GM19328 (cell line): ENCODE results near the gene NOLC1.

ENCODE experiments used
- ATAC-seq: cut with Tn5 transposase; IDR thresholded peaks from one replicate; pipeline ENCODE4 v1.9.1; 2021; ENCODE audit warnings: mild to moderate bottlenecking, moderate library complexity; ENCODE audit not compliant: unreplicated experiment

Gene NOLC1

DNA sequence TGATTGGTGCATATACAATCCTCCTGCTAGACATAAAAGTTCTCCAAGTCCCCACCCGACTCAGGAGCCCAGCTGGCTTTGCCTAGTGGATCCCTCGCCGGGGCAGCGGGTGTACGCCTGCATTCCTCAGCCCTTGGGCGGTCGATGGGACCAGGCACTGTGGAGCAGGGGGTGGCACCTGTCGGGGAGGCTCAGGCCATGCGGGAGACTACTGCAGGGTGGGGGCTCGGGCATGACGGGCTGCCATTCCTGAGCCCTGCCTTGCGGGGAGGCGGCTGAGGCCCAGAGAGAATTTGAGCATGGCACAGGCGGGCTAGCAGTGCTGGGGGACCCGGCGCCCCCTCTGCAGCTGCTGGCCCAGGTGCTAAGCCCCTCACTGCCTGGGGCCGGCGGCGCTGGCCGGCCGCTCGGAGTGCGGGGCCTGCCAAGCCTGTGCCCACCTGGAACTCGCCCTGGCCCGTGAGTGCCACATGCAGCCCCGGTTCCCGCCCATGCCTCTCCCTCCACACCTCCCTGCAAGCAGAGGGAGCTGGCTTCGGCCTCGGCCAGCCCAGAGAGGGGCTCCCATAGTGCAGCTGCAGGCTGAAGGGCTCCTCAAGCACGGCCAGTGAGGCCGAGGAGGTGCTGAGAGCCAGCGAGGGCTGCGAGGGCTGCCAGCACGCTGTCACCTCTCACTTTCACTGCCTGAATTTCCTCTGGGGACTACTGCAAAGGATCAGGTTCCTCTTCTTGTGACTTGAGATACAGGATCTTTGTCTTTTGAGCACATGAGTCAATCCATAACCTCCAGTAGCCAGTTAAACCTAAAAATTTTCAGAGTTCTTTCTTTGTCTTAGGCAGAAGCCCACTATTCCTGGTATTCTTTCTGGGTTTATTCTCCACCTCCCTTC lies 48.8 kb downstream of the NOLC1 start:
- ATAC-seq: no peak

DNA sequence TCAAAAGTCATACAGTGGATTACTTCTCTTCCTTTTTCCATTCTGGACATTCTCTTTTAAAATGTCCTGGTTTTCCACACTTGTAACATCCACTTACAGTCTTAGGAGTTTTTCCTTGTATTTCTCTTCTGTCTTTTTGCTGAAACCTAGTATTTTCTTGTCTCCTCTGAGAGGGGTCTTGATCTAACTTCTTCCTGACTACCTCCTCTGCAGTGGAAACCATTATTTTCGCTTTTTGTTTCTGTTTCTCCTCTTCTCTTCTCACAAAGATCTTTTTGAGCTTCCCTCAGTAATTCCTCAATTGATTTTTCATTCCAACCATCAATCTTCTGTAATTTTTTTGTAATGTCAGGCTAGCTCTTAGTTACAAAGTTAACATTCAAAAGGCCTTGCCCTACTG lies 50.2 kb downstream of the NOLC1 start:
- no peak for ATAC-seq

DNA sequence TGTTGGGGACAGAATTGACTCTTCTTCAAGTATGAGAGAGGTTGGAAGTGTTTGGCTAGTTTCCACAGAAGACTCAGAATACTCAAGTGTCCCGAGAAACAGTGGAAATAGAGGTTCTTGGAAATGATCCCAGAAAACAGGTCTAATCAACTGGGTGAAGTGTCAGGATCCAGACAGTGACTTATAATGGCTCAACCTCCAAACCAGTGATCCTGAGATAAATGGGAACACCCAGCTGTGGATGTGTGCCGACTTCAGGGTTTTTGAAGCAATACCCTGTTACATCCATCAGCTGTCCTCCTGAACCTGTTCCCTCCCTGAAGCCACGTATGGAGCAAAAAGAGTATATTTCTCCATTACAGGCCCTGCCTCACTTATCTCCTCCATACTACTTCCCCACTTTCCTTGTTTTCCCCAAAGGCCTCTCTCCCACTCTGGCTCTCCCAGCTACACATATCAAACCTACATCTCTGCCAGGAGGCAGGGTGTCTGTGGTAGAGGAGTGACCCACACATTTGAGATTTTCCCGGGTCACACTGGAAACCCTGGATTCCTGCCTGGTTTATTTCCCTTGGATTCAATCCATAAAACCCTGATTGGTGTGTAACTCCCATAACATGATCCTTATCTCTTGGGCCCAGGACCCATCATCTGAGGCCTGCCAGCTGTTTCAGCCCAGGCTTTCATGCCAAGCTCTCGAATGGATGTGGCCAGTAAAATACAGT lies 56.3 kb downstream of the NOLC1 start:
- ATAC-seq: no peak

DNA sequence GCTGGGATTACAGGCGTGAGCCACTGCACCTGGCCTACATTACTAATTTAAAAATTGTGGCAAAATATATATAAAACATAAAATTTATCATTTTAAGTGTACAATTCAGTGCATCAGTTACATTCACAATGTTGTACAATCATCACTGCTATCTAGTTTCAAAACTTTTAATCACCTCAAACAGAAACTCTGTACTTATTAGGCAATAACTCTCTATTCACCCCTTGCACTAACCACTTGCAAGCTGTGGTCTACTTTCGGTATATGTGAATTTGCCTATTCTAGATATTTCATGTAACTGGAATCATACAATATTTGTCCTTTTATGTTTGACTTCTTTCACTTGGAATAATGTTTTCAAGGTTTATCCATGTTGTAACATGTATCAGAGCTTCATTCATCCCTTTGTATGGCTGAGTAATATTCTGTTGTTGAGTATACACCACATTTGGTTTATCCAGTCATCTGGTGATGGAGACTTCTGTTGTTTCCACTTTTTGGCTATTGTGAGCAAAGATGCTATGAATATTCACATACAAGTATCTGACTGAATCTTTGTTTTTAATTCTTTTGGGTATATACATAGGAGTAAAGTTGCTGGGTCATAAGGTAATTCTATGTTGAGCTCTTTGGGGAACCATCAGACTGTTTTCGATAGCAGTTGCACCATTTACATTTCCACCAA lies 59.6 kb downstream of the NOLC1 start:
- ATAC-seq: no peak
